Esophagus muscularis mucosa (tissue), 4 donors: Measurements from ENCODE around the gene LRP2.

Experiments used
- EP300 ChIP-seq: sonication (generic); formaldehyde crosslinking; IDR thresholded peaks from one replicate; pipeline ENCODE4 v1.6.1; 2017; ENCODE audit warnings: antibody characterized with exemption
- POLR2A ChIP-seq: fragments of 450-650 bp; IDR thresholded peaks from one replicate; pipeline ENCODE4 v1.6.1; 2017; ENCODE audit warnings: antibody characterized with exemption, moderate library complexity, mild to moderate bottlenecking, low read depth
- POLR2AphosphoS5 ChIP-seq, 2 donors: sonication (generic); formaldehyde crosslinking; IDR thresholded peaks; one replicate each; pipeline ENCODE4 v1.6.1; 2017; ENCODE audit warnings: antibody characterized with exemption in 2 of 2
- TF ChIP-seq, protein P1 (sequence below), 3 experiments: fragments of 200-600 bp in 2 of 3; fragments of 450-650 bp in 1 of 3; sonication (generic) in 2 of 3; IDR thresholded peaks; one replicate each; pipeline ENCODE4 v1.5.1; 2017 to 2019; ENCODE audit warnings: antibody characterized with exemption in 3 of 3, mild to moderate bottlenecking in 2 of 3, moderate library complexity in 1 of 3

DNA sequence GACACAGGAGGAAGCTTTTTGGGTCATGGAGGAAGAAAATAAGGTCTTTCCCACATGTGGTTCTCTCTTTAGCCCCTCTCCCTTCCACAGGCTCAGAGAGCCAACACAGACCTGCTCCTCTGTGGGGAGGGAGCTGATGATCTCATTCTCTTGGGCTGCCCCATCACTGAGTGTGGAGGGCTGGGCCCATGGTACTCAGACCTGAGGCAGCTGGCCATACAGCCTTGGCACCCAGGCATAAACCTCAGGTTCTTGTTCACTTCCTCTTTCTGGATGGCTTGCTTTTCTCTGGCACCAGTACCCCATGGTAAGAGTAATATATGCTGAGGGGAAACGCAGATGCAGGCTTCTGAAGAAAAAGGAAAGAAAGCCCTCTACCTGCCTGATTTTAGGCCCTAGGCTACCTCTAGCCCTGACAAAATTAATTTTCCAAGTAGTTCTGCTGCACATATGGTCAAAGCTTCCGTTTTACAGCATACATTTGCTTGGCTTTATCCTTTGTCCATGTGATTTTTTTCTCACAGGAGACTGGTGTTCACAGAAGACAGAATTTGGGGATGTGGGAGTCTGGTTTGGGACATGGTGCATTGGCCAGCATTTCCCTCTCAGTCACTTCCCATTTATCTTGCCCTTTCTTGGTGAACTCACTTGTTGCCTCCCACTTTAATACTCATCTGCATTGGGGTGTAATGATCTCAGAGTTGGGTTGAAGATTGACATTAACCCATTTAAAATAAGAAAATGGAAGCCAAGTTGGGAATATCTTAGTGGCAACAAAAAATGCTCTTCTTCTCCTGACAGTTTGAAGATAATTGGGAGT, 281.9 kb downstream of the LRP2 start:
- TF ChIP-seq, protein P1, sequence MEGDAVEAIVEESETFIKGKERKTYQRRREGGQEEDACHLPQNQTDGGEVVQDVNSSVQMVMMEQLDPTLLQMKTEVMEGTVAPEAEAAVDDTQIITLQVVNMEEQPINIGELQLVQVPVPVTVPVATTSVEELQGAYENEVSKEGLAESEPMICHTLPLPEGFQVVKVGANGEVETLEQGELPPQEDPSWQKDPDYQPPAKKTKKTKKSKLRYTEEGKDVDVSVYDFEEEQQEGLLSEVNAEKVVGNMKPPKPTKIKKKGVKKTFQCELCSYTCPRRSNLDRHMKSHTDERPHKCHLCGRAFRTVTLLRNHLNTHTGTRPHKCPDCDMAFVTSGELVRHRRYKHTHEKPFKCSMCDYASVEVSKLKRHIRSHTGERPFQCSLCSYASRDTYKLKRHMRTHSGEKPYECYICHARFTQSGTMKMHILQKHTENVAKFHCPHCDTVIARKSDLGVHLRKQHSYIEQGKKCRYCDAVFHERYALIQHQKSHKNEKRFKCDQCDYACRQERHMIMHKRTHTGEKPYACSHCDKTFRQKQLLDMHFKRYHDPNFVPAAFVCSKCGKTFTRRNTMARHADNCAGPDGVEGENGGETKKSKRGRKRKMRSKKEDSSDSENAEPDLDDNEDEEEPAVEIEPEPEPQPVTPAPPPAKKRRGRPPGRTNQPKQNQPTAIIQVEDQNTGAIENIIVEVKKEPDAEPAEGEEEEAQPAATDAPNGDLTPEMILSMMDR (IDR thresholded peaks at IDR 0.05): no peak
- TF ChIP-seq POLR2AphosphoS5 (IDR thresholded peaks at IDR 0.05): no peak
- no peak for TF ChIP-seq POLR2A
- TF ChIP-seq EP300: no peak
